HepG2 (cell line): ENCODE measurements around the gene ALKBH5.

Experiments used
- ATF7 ChIP-seq, 2 experiments: fragments of 450-650 bp in 1 of 2; sonication (generic) in 1 of 2; formaldehyde crosslinking in 1 of 2; IDR thresholded peaks; 2 replicates each; pipeline versions ENCODE4 v1.4.0 to v1.6.1; 2016 to 2020; ENCODE audit warnings: antibody characterized with exemption in 1 of 2, mild to moderate bottlenecking in 1 of 2, missing genetic modification reagents in 1 of 2
- CTCF ChIP-seq: sonication (generic); formaldehyde crosslinking; IDR thresholded peaks from 2 replicates; pipeline ENCODE4 v1.5.0; 2020; ENCODE audit warnings: mild to moderate bottlenecking, missing genetic modification reagents, moderate library complexity
- GABPA ChIP-seq, 2 experiments: IDR thresholded peaks; 2 replicates each; pipeline ENCODE4 v1.6.1; 2011 to 2016; ENCODE audit warnings: low read depth in 2 of 2, low read length in 1 of 2, missing biosample characterization in 1 of 2, missing genetic modification characterization in 1 of 2
- GATAD2A ChIP-seq: IDR thresholded peaks from 2 replicates; pipeline ENCODE4 v1.6.1; 2016
- HNF4A ChIP-seq: sonication (generic); formaldehyde crosslinking; IDR thresholded peaks from 2 replicates; pipeline ENCODE4 v1.4.0; 2020; ENCODE audit warnings: missing genetic modification reagents
- JUND ChIP-seq: sonication (generic); formaldehyde crosslinking; IDR thresholded peaks from 2 replicates; pipeline ENCODE4 v1.8.0; 2022; ENCODE audit warnings: mild to moderate bottlenecking, missing genetic modification reagents
- KLF6 ChIP-seq: IDR thresholded peaks from 2 replicates; pipeline ENCODE4 v1.8.0; 2016; ENCODE audit warnings: missing biosample characterization, missing genetic modification reagents
- NFYB ChIP-seq: sonication (generic); formaldehyde crosslinking; IDR thresholded peaks from 2 replicates; pipeline ENCODE4 v1.4.0; 2020; ENCODE audit warnings: missing genetic modification reagents
- RAD21 ChIP-seq: fragments of 450-650 bp; formaldehyde crosslinking; IDR thresholded peaks from 2 replicates; pipeline ENCODE4 v1.5.0; 2020; ENCODE audit warnings: mild to moderate bottlenecking
- SIN3A ChIP-seq: IDR thresholded peaks from 2 replicates; pipeline ENCODE4 v1.6.1; 2011; ENCODE audit warnings: low read depth, mild to moderate bottlenecking, control low read depth, low read length, borderline replicate concordance
- ZBTB21 ChIP-seq: sonication (generic); formaldehyde crosslinking; IDR thresholded peaks from 2 replicates; pipeline ENCODE4 v1.4.0; 2020; ENCODE audit warnings: missing genetic modification reagents
- ZNF253 ChIP-seq: sonication (generic); formaldehyde crosslinking; IDR thresholded peaks from 2 replicates; pipeline ENCODE4 v1.8.0; 2022; ENCODE audit warnings: mild to moderate bottlenecking, missing genetic modification reagents, borderline replicate concordance
- ZNF280B ChIP-seq: sonication (generic); formaldehyde crosslinking; IDR thresholded peaks from 2 replicates; pipeline ENCODE4 v1.5.0; 2020; ENCODE audit warnings: missing genetic modification reagents, mild to moderate bottlenecking, borderline replicate concordance
- ZNF652 ChIP-seq: IDR thresholded peaks from 2 replicates; pipeline ENCODE4 v1.6.1; 2016; ENCODE audit warnings: low read depth, borderline replicate concordance

- TF ChIP-seq ATF7 (IDR thresholded peaks at IDR 0.05), result no peak
- TF ChIP-seq ATF7 (CRISPR knock-in tag; IDR thresholded peaks at IDR 0.05), result no peak
- no peak for TF ChIP-seq HNF4A (CRISPR knock-in tag)
- no peak for TF ChIP-seq KLF6 (CRISPR knock-in tag)
- TF ChIP-seq JUND (CRISPR knock-in tag), result no peak
- no peak for TF ChIP-seq ZNF652 (CRISPR knock-in tag)
- TF ChIP-seq RAD21, result peak; percentile 14; the same call in 1 of the 2 replicates
- TF ChIP-seq SIN3A, result no peak
- no peak for TF ChIP-seq ZNF280B (CRISPR knock-in tag)
- no peak for TF ChIP-seq NFYB (CRISPR knock-in tag)
- TF ChIP-seq GATAD2A, result no peak
- no peak for TF ChIP-seq ZNF253
- no peak for TF ChIP-seq ZBTB21 (CRISPR knock-in tag)
- TF ChIP-seq CTCF, result peak; percentile 68
- no peak for TF ChIP-seq GABPA (IDR thresholded peaks at IDR 0.05; ENCODE audit: low read depth, low read length)
- no peak for TF ChIP-seq GABPA (CRISPR knock-in tag; IDR thresholded peaks at IDR 0.05; ENCODE audit: low read depth)
Measured at GRCh38 chr17:18141210-18141803, 42.3 kb upstream of the ALKBH5 start.
